Transverse colon (tissue), 4 donors: ENCODE results near the gene SPTLC3. TPM values are rescaled to one million over a fixed set of nuclear protein-coding genes. Genes with fewer than 3 reads are reported as not detected.

Experiments used
- DNase-seq: peaks from one replicate; pipeline ENCODE4 v3.0.0-alpha.2; 2019
- H3K27ac ChIP-seq, 4 donors: fragments of 200-600 bp; sonication (generic); 2 replicates each; pipeline ENCODE4 v1.5.1; 2016 to 2018; ENCODE audit warnings: inconsistent platforms in 4 of 4
- H3K27me3 ChIP-seq: fragments of 200-600 bp; sonication (generic); 2 replicates; pipeline ENCODE4 v1.5.1; 2017; ENCODE audit warnings: inconsistent platforms
- H3K36me3 ChIP-seq, 4 donors: fragments of 200-600 bp; sonication (generic); 2 replicates each; pipeline ENCODE4 v1.5.1; 2017 to 2019; ENCODE audit warnings: inconsistent platforms in 4 of 4
- H3K4me1 ChIP-seq, 4 donors: fragments of 200-600 bp; sonication (generic); 2 replicates each; pipeline ENCODE4 v1.5.1; 2017 to 2020; ENCODE audit warnings: inconsistent platforms in 4 of 4
- H3K4me3 ChIP-seq, 4 donors: fragments of 200-600 bp; sonication (generic); 1 replicate in 1 of 4; 2 replicates in 3 of 4; pipeline versions ENCODE4 v1.5.1 to v1.6.1; 2017 to 2019; ENCODE audit warnings: inconsistent platforms in 4 of 4
- H3K9me3 ChIP-seq, 2 donors: fragments of 200-600 bp; sonication (generic); 2 replicates each; pipeline ENCODE4 v1.5.1; 2017 to 2019; ENCODE audit warnings: inconsistent platforms in 2 of 2
- EP300 ChIP-seq: sonication (generic); formaldehyde crosslinking; IDR thresholded peaks from one replicate; pipeline ENCODE4 v1.6.1; 2017; ENCODE audit warnings: antibody characterized with exemption, low read depth
- POLR2A ChIP-seq: fragments of 450-650 bp; IDR thresholded peaks from one replicate; pipeline ENCODE4 v1.6.1; 2016; ENCODE audit warnings: antibody characterized with exemption, mild to moderate bottlenecking, moderate library complexity
- POLR2AphosphoS5 ChIP-seq, 3 donors: sonication (generic); formaldehyde crosslinking; IDR thresholded peaks; one replicate each; pipeline ENCODE4 v1.6.1; 2016; ENCODE audit warnings: antibody characterized with exemption in 3 of 3
- WGBS, 2 donors: methylation state at CpG; one replicate each; pipeline ENCODE4 v1.1.5; 2018; ENCODE audit warnings: low coverage in 1 of 2; 5-methylcytosine and 5-hydroxymethylcytosine counted together
- in situ Hi-C, 4 donors: fragments of 200-750 bp; cut with MboI; loops; one replicate each; pipeline versions ENCODE4 v1.15.0 to v1.15.1; 2017; ENCODE audit warnings: low sequenced_read_pairs in 3 of 4, low pct_ligation_motif_present in 1 of 4, low pct_unique_long_range_greater_than_20kb in 1 of 4
- intact Hi-C: fragments of 100-400 bp; cut with DNase I; formaldehyde crosslinking; loops from one replicate; pipeline ENCODE4 v1.15.1; 2023; ENCODE audit warnings: low total_unique reads
- total RNA-seq, 4 donors: library from RNA; depleted of rRNA; stranded (reverse); fragments of >200 nt; gene quantifications; one replicate each; pipeline ENCODE4 v1.1.0, GENCODE V29; 2016
- TF ChIP-seq, protein P1 (sequence below), 5 experiments: fragments of 200-600 bp in 3 of 5; fragments of 450-650 bp in 2 of 5; sonication (generic) in 3 of 5; IDR thresholded peaks; 1 replicate in 2 of 5; 2 replicates in 3 of 5; pipeline ENCODE4 v1.5.1; 2016 to 2017; ENCODE audit warnings: antibody characterized with exemption in 5 of 5, inconsistent platforms in 3 of 5, mild to moderate bottlenecking in 2 of 5, moderate library complexity in 1 of 5

The SPTLC3 gene
- total RNA-seq, 4 donors from 2014 or later, result 2.6 to 11.6 (median 8.8) TPM

- Histone ChIP-seq H3K36me3 (no peaks in the 10 kb centered on the region), H3K4me3 (no peak overlapping the region), H3K27ac (no peak overlapping the region), H3K27me3 (no peaks in the 10 kb centered on the region), H3K4me1 (no peaks in the 10 kb centered on the region), H3K9me3 (no peaks in the 10 kb centered on the region)
- 77 to 79% methylated on average over 3 of the region's 3 CpGs for WGBS, 2 donors
- in situ Hi-C loops, result loop anchor here in 1 of 4 donors (10.0 to 25.0 kb wide), 2 partner anchors 65 to 98 kb away; no protein-coding TSS in a partner anchor
- DNase-seq, result no peak
- intact Hi-C loops, result no loop called here
- TF ChIP-seq POLR2A (no peak), EP300 (no peak), POLR2AphosphoS5 (IDR thresholded peaks at IDR 0.05) (no peak)
- TF ChIP-seq, protein P1, sequence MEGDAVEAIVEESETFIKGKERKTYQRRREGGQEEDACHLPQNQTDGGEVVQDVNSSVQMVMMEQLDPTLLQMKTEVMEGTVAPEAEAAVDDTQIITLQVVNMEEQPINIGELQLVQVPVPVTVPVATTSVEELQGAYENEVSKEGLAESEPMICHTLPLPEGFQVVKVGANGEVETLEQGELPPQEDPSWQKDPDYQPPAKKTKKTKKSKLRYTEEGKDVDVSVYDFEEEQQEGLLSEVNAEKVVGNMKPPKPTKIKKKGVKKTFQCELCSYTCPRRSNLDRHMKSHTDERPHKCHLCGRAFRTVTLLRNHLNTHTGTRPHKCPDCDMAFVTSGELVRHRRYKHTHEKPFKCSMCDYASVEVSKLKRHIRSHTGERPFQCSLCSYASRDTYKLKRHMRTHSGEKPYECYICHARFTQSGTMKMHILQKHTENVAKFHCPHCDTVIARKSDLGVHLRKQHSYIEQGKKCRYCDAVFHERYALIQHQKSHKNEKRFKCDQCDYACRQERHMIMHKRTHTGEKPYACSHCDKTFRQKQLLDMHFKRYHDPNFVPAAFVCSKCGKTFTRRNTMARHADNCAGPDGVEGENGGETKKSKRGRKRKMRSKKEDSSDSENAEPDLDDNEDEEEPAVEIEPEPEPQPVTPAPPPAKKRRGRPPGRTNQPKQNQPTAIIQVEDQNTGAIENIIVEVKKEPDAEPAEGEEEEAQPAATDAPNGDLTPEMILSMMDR (IDR thresholded peaks at IDR 0.05), result no peak
Observed at GRCh38 chr20:12989586-12990115, 19.1 kb upstream of the SPTLC3 start.

DNA sequence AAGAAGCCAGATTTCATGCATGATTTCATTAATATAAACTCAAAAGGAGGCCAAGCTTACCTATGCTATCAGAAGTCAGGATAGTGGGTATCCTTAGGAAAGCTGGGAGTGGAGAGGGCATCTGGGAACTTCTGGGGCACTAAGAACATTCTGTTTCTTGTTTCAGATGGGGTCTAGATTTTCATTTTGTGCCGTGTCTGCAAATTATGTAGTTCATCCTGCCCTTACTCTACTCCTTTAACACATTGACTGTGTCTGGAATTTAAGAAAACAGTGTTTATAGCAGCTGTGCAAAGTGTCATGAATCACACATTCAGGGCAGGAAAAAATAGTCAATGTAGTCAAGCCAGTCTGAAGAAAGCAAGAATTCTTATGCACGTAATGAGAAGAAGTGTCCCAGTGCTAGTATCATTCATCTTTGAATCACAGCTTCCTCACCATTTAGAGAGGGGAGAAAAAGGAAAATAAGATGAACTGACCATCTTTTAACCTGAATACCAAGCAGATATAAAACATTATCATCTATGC is 11.6 kb upstream of the SPTLC3 start:
- in situ Hi-C loops (loop anchor here in 1 of 4 donors (25.0 kb wide), 1 partner anchor 90 kb away; no protein-coding TSS in a partner anchor), intact Hi-C loops (no loop called here)
- no peak for TF ChIP-seq POLR2A
- TF ChIP-seq, protein P1 (IDR thresholded peaks at IDR 0.05), result no peak
- no peak for TF ChIP-seq POLR2AphosphoS5 (IDR thresholded peaks at IDR 0.05)
- TF ChIP-seq EP300, result no peak
- H3K4me3 ChIP-seq, result no peak overlapping the region
- WGBS, 2 donors, result 71 to 72% methylated on average over 2 of the region's 2 CpGs
- H3K27ac ChIP-seq, result no peak overlapping the region
- no peaks in the 10 kb centered on the region for H3K9me3 ChIP-seq
- H3K27me3 ChIP-seq, result no peaks in the 10 kb centered on the region
- no peaks in the 10 kb centered on the region for H3K4me1 ChIP-seq
- no peaks in the 10 kb centered on the region for H3K36me3 ChIP-seq
- DNase-seq, result no peak

- Histone ChIP-seq H3K36me3 (no peaks in the 10 kb centered on the region), H3K9me3 (no peaks in the 10 kb centered on the region), H3K4me3 (no peak overlapping the region), H3K27ac (no peak overlapping the region), H3K4me1 (no peaks in the 10 kb centered on the region), H3K27me3 (no peaks in the 10 kb centered on the region)
- intact Hi-C loops (loop anchor here (2.0 kb wide), 1 partner anchor 43 kb away; no protein-coding TSS in a partner anchor), in situ Hi-C loops (loop anchor here in 1 of 4 donors (25.0 kb wide), 1 partner anchor 89 kb away; no protein-coding TSS in a partner anchor)
- 82 to 94% methylated on average over 2 to 3 of the region's 3 CpGs for WGBS, 2 donors
- TF ChIP-seq POLR2A (no peak), POLR2AphosphoS5 (IDR thresholded peaks at IDR 0.05) (no peak), EP300 (no peak)
- TF ChIP-seq, protein P1 (IDR thresholded peaks at IDR 0.05), result no peak
- DNase-seq, result no peak
Observed at GRCh38 chr20:12998046-12998445, 10.7 kb upstream of the SPTLC3 start.

DNA sequence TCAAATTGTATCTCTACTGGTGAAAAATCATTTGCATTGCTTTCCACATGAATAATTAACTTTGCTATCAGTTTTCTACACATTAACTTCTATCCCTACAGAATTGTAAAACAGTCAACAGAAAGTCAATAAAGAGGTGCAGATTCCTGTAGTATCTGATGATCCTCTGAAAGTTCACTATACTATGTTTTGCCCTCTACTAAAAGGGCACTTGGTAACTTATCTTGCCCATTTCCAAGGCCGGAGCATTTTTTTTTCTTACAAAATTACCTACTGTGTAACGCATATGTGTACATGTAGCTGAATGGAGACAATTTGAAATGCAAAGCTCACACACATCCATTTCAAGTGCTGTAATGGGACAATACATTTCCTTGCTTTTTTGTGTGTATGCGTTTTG is 9.6 kb upstream of the SPTLC3 start:
- H3K4me1 ChIP-seq, result no peaks in the 10 kb centered on the region
- 79 to 87% methylated on average over 3 of the region's 3 CpGs for WGBS, 2 donors
- no peaks in the 10 kb centered on the region for H3K36me3 ChIP-seq
- TF ChIP-seq EP300 (no peak), POLR2A (no peak), POLR2AphosphoS5 (IDR thresholded peaks at IDR 0.05) (no peak)
- TF ChIP-seq, protein P1 (IDR thresholded peaks at IDR 0.05), result no peak
- H3K4me3 ChIP-seq, result no peak overlapping the region
- in situ Hi-C loops, result loop anchor here in 1 of 4 donors (25.0 kb wide), 1 partner anchor 88 kb away; no protein-coding TSS in a partner anchor
- no peak overlapping the region for H3K27ac ChIP-seq
- DNase-seq, result no peak
- intact Hi-C loops, result loop anchor here (2.0 kb wide), 1 partner anchor 44 kb away; no protein-coding TSS in a partner anchor
- H3K9me3 ChIP-seq, result no peaks in the 10 kb centered on the region
- H3K27me3 ChIP-seq, result no peaks in the 10 kb centered on the region
